ENCODE measurements around the gene GULP1. TPM values are rescaled to one million over a fixed set of nuclear protein-coding genes. Genes with fewer than 3 reads are reported as not detected.

The GULP1 gene
- total and polyA plus RNA-seq, 2 of the 13 experiments (the other 11 are each of a cell fraction or from before 2014, with no cell fraction given), result 0.15 TPM; not detected in 1

DNA sequence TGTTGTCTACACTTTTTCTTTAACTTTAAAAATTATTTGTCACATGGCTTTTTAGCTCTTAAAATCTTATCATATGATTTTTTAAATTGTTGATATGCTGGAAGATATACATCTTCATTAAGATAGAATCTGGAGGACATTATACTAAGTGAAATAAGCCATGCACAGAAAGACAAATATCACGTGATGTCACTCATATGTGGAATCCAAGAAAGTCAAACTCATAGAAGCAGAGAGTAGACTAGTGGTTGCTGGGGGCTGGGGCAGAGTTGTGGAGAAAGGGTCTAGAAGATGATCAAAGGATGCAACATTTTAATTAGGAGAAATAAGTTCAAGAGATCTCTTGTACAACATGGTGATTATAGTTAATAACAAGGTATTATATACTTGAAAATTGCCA lies 280.9 kb downstream of the GULP1 start:
- intact Hi-C loops (cut with micrococcal nuclease; ENCODE audit: unreplicated experiment) (no loop called here), in situ Hi-C loops (cut with HindIII; ENCODE audit: extremely low pct_ligation_motif_present, low pct_unique_long_range_greater_than_20kb) (no loop called here)
- Histone ChIP-seq H3K27ac (ENCODE audit: extremely low read length, insufficient read depth, low read length) (no peak overlapping the region), H2AFZ (ENCODE audit: low read length) (no peak overlapping the region), H3K9ac (ENCODE audit: insufficient read depth, low read depth, low read length) (no peak overlapping the region), H3K27me3 (ENCODE audit: control insufficient read depth in 1 of 2, insufficient read depth in 2 of 2, low read length in 2 of 2) (no peaks in the 10 kb centered on the region), H3K4me3 (replicated peaks in 1 of 3; ENCODE audit: insufficient read depth in 1 of 3, low read depth in 2 of 3, low read length in 3 of 3) (no peak overlapping the region), H3K4me2 (ENCODE audit: low read depth, low read length) (no peak overlapping the region), H3K4me1 (ENCODE audit: insufficient read depth, low read length) (no peaks in the 10 kb centered on the region), H3K9me3 (ENCODE audit: low read length) (no peaks in the 10 kb centered on the region), H3K36me3 (replicated peaks in 1 of 2; ENCODE audit: control insufficient read depth in 1 of 2, insufficient read depth in 2 of 2, low read length in 2 of 2) (no peaks in the 10 kb centered on the region), H4K20me1 (ENCODE audit: insufficient read depth, low read length) (no peaks in the 10 kb centered on the region), H3K79me2 (ENCODE audit: insufficient read depth, low read length) (no peaks in the 10 kb centered on the region)
- ChIA-PET CTCF (ENCODE audit: low intra/inter-chr PET ratio, low total read pairs) (no interaction called here), POLR2A (no interaction called here)
- 0% methylated on average over 1 of the region's 1 CpG for WGBS (ENCODE audit: low lambda C conversion rate)
- FAIRE-seq, result no peak
- DNase-seq (ENCODE audit: low spot score), result no peak
- no TSS peak for BruUV-seq (replicated peaks)
- no peak for ATAC-seq
- TF ChIP-seq ARHGAP35 (CRISPR knock-in tag; IDR thresholded peaks at IDR 0.05; ENCODE audit: borderline replicate concordance) (no peak), NCOA1 (CRISPR knock-in tag; IDR thresholded peaks at IDR 0.05) (no peak), RAD51 (IDR thresholded peaks at IDR 0.05; ENCODE audit: borderline replicate concordance) (peak; percentile 76), FOXJ3 (CRISPR knock-in tag; IDR thresholded peaks at IDR 0.05; ENCODE audit: borderline replicate concordance) (no peak), NFKBIZ (CRISPR knock-in tag; IDR thresholded peaks at IDR 0.05) (no peak)
- TF ChIP-seq, protein P1, sequence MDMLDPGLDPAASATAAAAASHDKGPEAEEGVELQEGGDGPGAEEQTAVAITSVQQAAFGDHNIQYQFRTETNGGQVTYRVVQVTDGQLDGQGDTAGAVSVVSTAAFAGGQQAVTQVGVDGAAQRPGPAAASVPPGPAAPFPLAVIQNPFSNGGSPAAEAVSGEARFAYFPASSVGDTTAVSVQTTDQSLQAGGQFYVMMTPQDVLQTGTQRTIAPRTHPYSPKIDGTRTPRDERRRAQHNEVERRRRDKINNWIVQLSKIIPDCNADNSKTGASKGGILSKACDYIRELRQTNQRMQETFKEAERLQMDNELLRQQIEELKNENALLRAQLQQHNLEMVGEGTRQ (IDR thresholded peaks at IDR 0.05; ENCODE audit: low read depth, low read length), result 0 out of 2 replicates have a peak, but pooled peaks have one; percentile 15
- TF ChIP-seq, protein P1 (CRISPR knock-in tag; IDR thresholded peaks at IDR 0.05; ENCODE audit: borderline replicate concordance), result no peak

DNA sequence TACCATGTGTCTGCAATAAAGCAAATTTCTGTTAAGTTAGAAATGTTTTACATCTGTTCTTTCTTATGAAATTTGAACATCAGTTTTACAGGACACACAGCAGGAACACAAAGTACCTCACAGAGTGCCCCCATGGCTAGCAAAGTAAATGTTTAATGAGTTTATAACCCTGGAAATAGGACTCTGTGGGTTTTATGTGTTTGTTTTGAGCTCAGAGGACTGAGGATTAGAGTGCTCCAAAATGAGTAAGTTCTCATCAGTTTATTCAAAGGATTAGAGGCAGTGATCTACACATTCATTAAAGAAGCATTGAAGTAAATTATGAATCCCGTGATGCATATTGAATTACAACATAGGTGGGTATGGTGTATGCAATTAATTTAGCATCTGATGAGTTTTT lies 281.8 kb downstream of the GULP1 start:
- no peaks in the 10 kb centered on the region for H3K79me2 ChIP-seq (ENCODE audit: insufficient read depth, low read length)
- WGBS (ENCODE audit: low lambda C conversion rate), result 0% methylated on average over 1 of the region's 1 CpG
- ChIA-PET CTCF (ENCODE audit: low intra/inter-chr PET ratio, low total read pairs) (no interaction called here), POLR2A (no interaction called here)
- H2AFZ ChIP-seq (ENCODE audit: low read length), result no peak overlapping the region
- H3K36me3 ChIP-seq (replicated peaks in 1 of 2; ENCODE audit: control insufficient read depth in 1 of 2, insufficient read depth in 2 of 2, low read length in 2 of 2), result no peaks in the 10 kb centered on the region
- no peaks in the 10 kb centered on the region for H3K9me3 ChIP-seq (ENCODE audit: low read length)
- intact Hi-C loops (cut with micrococcal nuclease; ENCODE audit: unreplicated experiment) (no loop called here), in situ Hi-C loops (cut with HindIII; ENCODE audit: extremely low pct_ligation_motif_present, low pct_unique_long_range_greater_than_20kb) (no loop called here)
- H3K4me3 ChIP-seq (replicated peaks in 1 of 3; ENCODE audit: insufficient read depth in 1 of 3, low read depth in 2 of 3, low read length in 3 of 3), result no peak overlapping the region
- H3K27me3 ChIP-seq (ENCODE audit: control insufficient read depth in 1 of 2, insufficient read depth in 2 of 2, low read length in 2 of 2), result no peaks in the 10 kb centered on the region
- no peak overlapping the region for H3K27ac ChIP-seq (ENCODE audit: extremely low read length, insufficient read depth, low read length)
- no peaks in the 10 kb centered on the region for H4K20me1 ChIP-seq (ENCODE audit: insufficient read depth, low read length)
- no TSS peak for BruUV-seq (replicated peaks)
- FAIRE-seq (no peak), ATAC-seq (no peak), DNase-seq (ENCODE audit: low spot score) (no peak)
- H3K4me2 ChIP-seq (ENCODE audit: low read depth, low read length), result no peak overlapping the region
- TF ChIP-seq SP1 (IDR thresholded peaks at IDR 0.05) (no peak), SP1 (CRISPR knock-in tag; IDR thresholded peaks at IDR 0.05) (no peak), CCDC6 (CRISPR knock-in tag; IDR thresholded peaks at IDR 0.05) (no peak), ZNF335 (CRISPR knock-in tag; IDR thresholded peaks at IDR 0.05) (no peak), SATB2 (CRISPR knock-in tag; IDR thresholded peaks at IDR 0.05) (no peak), ZNF564 (CRISPR knock-in tag; IDR thresholded peaks at IDR 0.05) (no peak)
- H3K9ac ChIP-seq (ENCODE audit: insufficient read depth, low read depth, low read length), result no peak overlapping the region
- H3K4me1 ChIP-seq (ENCODE audit: insufficient read depth, low read length), result no peaks in the 10 kb centered on the region

Measured in HepG2 (cell line).